ENCODE data around the gene TEX14. TPM values are rescaled to one million over a fixed set of nuclear protein-coding genes. Genes with fewer than 3 reads are reported as not detected.
A peak's percentile ranks its signal among the peaks of the same experiment; 100 is the strongest.

TEX14 gene
- total and polyA plus RNA-seq, 10 of the 15 experiments (the other 5 are each of a cell fraction or from before 2014, with no cell fraction given), result 0.15 to 1.3 (median 0.66) TPM

GRCh38 chr17:58631523-58632323 is 60.1 kb downstream of the TEX14 start (continued):
- TF ChIP-seq, protein P1, sequence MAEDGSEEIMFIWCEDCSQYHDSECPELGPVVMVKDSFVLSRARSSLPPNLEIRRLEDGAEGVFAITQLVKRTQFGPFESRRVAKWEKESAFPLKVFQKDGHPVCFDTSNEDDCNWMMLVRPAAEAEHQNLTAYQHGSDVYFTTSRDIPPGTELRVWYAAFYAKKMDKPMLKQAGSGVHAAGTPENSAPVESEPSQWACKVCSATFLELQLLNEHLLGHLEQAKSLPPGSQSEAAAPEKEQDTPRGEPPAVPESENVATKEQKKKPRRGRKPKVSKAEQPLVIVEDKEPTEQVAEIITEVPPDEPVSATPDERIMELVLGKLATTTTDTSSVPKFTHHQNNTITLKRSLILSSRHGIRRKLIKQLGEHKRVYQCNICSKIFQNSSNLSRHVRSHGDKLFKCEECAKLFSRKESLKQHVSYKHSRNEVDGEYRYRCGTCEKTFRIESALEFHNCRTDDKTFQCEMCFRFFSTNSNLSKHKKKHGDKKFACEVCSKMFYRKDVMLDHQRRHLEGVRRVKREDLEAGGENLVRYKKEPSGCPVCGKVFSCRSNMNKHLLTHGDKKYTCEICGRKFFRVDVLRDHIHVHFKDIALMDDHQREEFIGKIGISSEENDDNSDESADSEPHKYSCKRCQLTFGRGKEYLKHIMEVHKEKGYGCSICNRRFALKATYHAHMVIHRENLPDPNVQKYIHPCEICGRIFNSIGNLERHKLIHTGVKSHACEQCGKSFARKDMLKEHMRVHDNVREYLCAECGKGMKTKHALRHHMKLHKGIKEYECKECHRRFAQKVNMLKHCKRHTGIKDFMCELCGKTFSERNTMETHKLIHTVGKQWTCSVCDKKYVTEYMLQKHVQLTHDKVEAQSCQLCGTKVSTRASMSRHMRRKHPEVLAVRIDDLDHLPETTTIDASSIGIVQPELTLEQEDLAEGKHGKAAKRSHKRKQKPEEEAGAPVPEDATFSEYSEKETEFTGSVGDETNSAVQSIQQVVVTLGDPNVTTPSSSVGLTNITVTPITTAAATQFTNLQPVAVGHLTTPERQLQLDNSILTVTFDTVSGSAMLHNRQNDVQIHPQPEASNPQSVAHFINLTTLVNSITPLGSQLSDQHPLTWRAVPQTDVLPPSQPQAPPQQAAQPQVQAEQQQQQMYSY (CRISPR knock-in tag; IDR thresholded peaks at IDR 0.05), result peak; percentile 99
- TF ChIP-seq POU2F2 (IDR thresholded peaks at IDR 0.05; ENCODE audit: borderline replicate concordance, low read depth, low read length) (peak; percentile 100), MLLT1 (IDR thresholded peaks at IDR 0.05) (peak; percentile 98), CHD4 (IDR thresholded peaks at IDR 0.05) (no peak), SUZ12 (IDR thresholded peaks at IDR 0.05; ENCODE audit: unreplicated experiment) (no peak), JUND (IDR thresholded peaks at IDR 0.05; ENCODE audit: low read depth, low read length) (no peak), TAF1 (IDR thresholded peaks at IDR 0.05; ENCODE audit: borderline replicate concordance, low read depth, low read length) (peak; percentile 83), CEBPB (IDR thresholded peaks at IDR 0.05; ENCODE audit: borderline replicate concordance in 1 of 2, low read depth in 2 of 2, low read length in 2 of 2) (peak in 1 of 2 experiments; percentile 100; a peak in 3 of 4 replicates), RUNX3 (IDR thresholded peaks at IDR 0.05; ENCODE audit: low read length) (peak; percentile 94), PAX8 (IDR thresholded peaks at IDR 0.05) (no peak; the same call in 1 of the 2 replicates), NRF1 (conservative IDR thresholded peaks at IDR 0.05; ENCODE audit: low read depth, low read length) (no peak), RAD51 (IDR thresholded peaks at IDR 0.05) (peak; percentile 19; the same call in 1 of the 2 replicates), YBX1 (IDR thresholded peaks at IDR 0.05) (no peak), KLF5 (IDR thresholded peaks at IDR 0.05; ENCODE audit: partially characterized antibody) (peak; percentile 96)
- TF ChIP-seq, protein P2, sequence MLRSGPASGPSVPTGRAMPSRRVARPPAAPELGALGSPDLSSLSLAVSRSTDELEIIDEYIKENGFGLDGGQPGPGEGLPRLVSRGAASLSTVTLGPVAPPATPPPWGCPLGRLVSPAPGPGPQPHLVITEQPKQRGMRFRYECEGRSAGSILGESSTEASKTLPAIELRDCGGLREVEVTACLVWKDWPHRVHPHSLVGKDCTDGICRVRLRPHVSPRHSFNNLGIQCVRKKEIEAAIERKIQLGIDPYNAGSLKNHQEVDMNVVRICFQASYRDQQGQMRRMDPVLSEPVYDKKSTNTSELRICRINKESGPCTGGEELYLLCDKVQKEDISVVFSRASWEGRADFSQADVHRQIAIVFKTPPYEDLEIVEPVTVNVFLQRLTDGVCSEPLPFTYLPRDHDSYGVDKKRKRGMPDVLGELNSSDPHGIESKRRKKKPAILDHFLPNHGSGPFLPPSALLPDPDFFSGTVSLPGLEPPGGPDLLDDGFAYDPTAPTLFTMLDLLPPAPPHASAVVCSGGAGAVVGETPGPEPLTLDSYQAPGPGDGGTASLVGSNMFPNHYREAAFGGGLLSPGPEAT (IDR thresholded peaks at IDR 0.05; ENCODE audit: low read depth), result peak; percentile 72; the same call in 1 of the 2 replicates
- TF ChIP-seq, protein P3, sequence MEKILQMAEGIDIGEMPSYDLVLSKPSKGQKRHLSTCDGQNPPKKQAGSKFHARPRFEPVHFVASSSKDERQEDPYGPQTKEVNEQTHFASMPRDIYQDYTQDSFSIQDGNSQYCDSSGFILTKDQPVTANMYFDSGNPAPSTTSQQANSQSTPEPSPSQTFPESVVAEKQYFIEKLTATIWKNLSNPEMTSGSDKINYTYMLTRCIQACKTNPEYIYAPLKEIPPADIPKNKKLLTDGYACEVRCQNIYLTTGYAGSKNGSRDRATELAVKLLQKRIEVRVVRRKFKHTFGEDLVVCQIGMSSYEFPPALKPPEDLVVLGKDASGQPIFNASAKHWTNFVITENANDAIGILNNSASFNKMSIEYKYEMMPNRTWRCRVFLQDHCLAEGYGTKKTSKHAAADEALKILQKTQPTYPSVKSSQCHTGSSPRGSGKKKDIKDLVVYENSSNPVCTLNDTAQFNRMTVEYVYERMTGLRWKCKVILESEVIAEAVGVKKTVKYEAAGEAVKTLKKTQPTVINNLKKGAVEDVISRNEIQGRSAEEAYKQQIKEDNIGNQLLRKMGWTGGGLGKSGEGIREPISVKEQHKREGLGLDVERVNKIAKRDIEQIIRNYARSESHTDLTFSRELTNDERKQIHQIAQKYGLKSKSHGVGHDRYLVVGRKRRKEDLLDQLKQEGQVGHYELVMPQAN (conservative IDR thresholded peaks at IDR 0.05), result no peak; the same call in none of the 2 replicates
- TF ChIP-seq, protein P4, sequence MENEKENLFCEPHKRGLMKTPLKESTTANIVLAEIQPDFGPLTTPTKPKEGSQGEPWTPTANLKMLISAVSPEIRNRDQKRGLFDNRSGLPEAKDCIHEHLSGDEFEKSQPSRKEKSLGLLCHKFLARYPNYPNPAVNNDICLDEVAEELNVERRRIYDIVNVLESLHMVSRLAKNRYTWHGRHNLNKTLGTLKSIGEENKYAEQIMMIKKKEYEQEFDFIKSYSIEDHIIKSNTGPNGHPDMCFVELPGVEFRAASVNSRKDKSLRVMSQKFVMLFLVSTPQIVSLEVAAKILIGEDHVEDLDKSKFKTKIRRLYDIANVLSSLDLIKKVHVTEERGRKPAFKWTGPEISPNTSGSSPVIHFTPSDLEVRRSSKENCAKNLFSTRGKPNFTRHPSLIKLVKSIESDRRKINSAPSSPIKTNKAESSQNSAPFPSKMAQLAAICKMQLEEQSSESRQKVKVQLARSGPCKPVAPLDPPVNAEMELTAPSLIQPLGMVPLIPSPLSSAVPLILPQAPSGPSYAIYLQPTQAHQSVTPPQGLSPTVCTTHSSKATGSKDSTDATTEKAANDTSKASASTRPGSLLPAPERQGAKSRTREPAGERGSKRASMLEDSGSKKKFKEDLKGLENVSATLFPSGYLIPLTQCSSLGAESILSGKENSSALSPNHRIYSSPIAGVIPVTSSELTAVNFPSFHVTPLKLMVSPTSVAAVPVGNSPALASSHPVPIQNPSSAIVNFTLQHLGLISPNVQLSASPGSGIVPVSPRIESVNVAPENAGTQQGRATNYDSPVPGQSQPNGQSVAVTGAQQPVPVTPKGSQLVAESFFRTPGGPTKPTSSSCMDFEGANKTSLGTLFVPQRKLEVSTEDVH (IDR thresholded peaks at IDR 0.05; ENCODE audit: low read depth, partially characterized antibody), result peak; percentile 20

All from GM12878 (cell line).